ENCODE measurements around the gene ADGRG2.

Gene ADGRG2

DNA sequence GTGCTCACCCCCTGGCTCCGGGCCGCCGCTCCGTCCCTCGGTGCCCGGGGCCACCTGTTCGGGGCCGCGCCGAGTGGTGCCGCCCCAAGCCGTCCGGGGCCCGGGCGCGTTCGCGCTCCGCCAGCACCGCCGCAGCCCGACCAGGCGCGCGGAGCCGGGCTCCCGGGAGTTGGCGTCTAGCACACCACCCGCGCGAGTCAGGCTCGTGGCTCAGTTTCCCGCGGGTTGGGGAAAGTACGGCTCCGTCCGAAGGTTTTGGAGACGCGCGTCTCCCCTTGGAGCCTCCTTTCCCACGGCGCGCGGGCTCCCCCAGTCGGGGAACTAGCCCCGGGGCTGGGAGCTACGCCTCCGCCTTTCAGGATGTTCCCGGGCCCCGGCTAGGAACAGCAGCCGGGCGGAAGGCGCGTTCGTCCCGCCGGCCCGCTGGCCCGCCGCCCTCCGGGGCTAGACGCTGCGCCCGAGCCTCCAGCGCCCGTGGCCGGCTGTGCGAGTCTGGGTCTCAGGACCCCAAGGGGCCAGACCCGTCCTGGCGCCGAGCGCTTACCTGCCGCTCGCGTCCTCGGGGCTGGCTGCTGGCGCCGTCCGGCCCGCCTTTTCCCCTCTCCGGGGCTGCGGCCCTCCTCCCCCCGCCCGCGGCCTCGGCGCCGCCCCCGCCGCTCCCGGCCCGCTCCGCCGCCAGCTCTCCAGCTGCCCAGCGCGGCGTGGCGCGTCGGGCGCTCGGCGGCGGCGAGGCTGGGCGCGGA, at the start of gene ADGRG2:
Gene ADGRG2, minus strand, starts transcription at position 571 of the 743 bp plus-strand sequence. CDS start 53,634 bp downstream, outside the sequence.
- DNase-seq (ENCODE audit: low spot score), result peak; percentile 3

DNA sequence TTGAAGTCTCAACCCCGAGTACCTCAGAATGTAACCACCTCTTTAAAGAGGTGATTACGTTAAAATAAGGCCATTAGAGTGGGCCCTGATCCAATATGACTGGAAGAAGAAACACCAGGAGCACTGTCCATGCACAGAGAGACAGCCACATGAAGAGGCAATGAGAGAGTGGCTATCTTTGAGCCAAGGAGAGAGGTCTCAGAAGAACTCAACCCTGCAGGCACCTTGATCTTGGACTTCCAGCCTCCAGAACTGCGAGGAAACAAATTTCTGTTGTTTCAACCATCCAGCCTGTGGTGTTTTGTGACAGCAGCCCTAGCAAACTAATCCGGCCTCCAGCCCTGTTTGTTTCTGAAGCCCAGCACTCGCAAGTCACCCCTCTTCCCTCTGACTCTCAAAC, 46.3 kb upstream of the ADGRG2 start:
- DNase-seq (ENCODE audit: low spot score), result no peak

DNA sequence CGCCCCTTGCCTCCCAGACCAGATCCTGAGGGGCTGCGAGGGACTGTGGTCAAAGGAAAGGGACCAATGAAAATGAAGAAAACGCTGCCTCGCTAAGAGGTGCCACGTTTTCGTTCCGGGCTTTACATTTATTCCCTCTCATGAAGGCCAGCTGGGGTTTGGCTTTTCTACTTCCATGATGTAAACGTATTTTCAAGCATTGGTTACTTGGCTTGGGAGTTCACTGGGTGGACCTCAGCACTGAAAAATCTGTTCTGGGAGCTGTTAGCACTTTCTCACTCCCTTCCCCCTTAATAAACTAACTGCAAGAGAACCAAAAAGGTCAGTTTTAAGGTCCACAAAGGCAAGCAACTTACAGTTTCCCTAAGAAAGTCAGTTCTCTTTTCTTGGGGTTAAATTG, 40.6 kb upstream of the ADGRG2 start:
- DNase-seq (ENCODE audit: low spot score), result no peak

GRCh38 chrX:19156186-19156585, 33.9 kb upstream of the ADGRG2 start:
- no peak for DNase-seq (ENCODE audit: low spot score)

DNA sequence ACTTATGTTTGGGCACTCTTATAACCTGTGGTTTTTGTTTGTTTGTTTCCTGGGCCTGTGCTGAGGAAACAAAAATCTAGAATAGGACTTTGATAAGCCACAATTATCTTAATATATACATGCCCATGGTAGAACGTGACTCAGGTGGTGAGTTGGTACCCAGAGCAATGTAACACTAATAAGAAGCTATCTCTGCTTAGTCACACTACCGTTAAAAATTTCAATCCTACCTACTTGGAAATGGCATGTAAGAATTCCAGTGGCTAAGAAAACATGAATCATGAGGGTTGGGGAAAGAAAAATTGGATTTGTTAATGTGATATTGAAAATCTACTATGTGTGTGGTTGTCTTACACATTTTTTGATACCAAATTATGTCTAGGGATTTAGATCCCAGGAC, 30.5 kb upstream of the ADGRG2 start:
- no peak for DNase-seq (ENCODE audit: low spot score)

DNA sequence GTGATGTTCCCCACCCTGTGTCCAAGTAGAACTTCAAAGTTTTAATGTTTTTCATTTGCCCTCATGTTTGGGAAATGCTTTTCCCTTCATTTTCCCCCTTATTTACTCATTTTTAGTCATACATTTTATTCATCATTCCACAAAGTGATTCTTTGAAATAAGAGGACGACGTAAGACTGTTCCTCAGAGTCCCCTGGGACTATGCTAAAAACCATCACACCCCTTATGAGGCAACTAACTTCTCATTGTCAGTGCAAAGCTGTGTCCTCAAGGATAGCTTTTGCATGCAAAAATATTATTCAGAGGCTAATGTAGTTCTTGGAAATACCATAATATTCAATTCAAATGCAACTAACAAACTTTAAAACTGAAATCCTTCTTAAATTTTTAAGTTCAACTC, 14.8 kb upstream of the ADGRG2 start:
- no peak for DNase-seq (ENCODE audit: low spot score)

DNA sequence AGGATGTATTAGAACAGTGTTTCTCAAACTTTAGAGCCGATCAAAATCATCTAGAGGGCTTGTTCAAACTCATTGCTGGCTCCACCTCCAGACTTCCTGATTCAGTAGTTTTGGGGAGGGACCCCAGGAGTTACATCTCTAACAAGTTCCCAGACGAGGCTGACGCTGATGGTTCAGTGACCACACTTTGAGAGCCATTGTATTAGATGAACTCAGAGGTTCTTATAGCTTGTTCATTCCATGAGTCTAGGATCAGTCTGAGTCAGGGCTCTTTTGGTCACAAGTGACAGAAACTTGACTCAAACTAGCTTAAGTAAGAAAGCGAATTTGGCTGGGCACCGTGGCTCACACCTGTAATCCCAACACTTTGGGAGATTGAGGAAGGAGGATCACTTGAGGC, 11.5 kb upstream of the ADGRG2 start:
- no peak for DNase-seq (ENCODE audit: low spot score)

- no peak for DNase-seq (ENCODE audit: low spot score)
Measured at GRCh38 chrX:19133231-19133630, 11.0 kb upstream of the ADGRG2 start.

DNA sequence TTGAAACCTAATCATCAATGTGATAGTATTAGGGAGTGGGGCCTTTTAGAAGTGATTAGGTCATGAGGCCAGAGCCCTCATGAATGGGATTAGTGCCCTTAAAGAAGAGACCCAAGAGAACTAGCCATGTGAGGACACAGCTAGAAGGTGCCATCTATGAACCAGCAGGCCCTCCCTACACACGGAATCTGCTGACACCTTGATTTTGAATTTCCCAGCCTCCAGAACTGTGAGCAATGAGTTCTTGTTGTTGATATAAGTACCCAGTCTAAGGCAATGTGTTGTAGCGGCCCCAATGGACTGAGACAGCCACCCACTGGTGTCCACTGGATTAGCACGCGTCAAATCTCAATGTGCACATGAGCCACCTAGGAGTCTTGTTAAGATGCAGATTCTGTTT, 8.4 kb upstream of the ADGRG2 start:
- DNase-seq (ENCODE audit: low spot score), result no peak

- no peak for DNase-seq (ENCODE audit: low spot score)
Measured at GRCh38 chrX:19129694-19130093, 7.4 kb upstream of the ADGRG2 start.

- DNase-seq (ENCODE audit: low spot score), result peak; percentile 6
Measured at GRCh38 chrX:19127649-19128168, 5.4 kb upstream of the ADGRG2 start.

DNA sequence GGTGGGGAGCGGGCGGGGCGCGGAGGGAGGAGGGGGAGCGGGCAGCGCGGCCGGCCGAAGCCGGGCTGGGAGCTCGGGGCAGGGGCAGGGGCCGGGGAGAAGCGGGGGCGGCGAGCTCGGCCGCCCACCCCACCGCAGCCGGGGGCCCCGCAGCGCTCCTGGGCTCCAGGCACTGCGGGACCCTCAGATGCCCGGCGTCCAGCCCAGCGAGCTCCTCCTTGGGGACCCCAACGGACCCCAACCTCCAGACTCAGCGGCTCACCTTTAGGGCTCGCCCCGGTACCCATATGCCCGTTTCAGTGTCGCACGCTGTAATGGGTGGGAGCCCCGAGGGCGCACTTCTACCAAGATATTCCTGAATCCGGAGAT, 357 bp upstream of the ADGRG2 start:
- DNase-seq (ENCODE audit: low spot score), result no peak

- DNase-seq (ENCODE audit: low spot score), result no peak
Measured at GRCh38 chrX:19121466-19121865, 802 bp downstream of the ADGRG2 start.

DNA sequence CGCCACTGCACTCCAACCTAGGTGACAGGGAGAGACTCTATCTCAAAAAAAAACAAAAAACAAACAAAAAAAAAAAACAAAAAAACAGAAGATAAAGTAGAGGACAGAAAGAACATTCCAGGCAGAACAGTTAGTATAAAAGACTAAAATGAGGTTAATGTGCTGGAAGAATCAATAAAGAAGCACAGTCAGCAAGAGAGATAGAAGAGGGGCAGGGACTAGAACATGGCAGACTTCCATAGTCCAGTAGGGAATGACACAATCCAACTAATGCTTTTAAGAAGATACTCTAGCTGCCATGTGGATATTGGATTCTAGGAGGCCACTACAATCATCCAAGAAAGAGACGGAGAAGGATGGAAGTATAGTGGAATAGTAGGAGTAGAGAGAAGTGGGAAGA, 11.6 kb downstream of the ADGRG2 start:
- no peak for DNase-seq (ENCODE audit: low spot score)

DNA sequence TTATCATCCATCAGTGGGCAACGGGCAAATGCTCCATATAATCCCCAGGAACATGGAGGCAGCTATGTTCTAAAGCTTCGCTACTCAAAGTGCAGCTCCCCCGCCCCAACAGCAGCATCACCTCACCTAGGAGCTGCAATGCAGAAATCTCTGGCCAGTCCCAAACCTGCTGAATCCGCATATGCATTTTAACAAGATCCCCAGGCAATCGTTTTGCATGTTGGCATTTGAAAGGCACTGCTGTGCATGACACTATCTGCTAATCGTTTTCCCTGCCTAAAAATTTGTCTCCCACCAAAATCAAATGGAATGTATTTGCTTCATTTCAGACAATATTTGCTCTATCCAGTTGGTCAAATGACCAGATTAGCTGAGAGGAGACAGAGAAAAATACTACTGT, 15.2 kb downstream of the ADGRG2 start:
- no peak for DNase-seq (ENCODE audit: low spot score)

DNA sequence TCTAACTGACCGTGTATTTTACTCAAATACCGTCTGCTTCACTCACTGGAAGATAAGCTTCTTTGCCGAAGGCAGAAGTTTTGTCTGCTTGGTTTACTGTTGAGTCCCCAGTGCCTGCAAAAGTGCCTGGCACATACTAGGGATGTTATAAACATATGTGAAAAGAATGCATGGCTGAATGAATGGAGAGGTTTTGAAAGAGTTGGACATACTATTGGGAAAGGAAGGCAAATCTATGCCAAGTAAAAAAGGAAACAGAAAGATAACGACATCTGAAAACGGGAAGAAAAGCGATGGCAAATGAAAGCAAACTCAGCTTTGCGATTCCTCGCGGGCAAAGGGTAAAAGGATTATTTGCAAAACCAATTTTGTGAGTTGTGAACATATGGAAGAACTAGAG, 21.7 kb downstream of the ADGRG2 start:
- DNase-seq (ENCODE audit: low spot score), result no peak

DNA sequence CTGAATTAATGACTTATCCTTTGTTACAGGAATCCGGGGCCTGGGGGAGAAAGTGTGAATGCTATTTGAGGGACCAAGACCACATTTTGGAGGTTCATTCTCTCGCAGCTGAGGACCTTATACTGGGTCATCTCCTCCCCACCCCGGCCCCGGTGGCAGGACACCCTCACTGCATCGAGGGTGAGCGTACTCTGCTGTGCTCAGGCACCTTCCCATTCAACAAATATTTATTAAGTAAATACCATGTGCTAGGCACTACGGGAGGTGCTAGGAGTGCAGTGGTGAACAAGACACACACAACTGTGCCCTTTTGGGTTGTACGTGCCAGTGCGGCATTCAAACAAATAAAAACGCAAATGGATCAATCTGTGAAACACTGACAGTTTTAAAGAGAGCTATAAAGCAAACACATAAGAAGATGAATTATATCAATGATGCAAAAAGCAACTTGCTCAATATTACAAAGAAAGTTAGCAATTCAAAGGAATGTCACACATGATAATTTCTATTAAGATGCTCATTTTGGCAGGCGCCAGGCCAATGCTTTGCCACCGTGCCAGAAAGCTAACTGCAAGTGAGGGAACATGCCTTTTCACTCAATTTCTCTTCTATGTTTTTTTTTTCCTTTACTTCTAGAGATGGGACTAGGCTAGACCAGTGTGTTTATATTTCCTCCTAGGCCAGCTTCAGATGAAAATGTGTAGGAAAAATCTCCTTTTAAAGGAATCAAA, 24.6 kb downstream of the ADGRG2 start:
- DNase-seq (ENCODE audit: low spot score), result no peak

- no peak for DNase-seq (ENCODE audit: low spot score)
Measured at GRCh38 chrX:19096586-19096985, 25.7 kb downstream of the ADGRG2 start.

DNA sequence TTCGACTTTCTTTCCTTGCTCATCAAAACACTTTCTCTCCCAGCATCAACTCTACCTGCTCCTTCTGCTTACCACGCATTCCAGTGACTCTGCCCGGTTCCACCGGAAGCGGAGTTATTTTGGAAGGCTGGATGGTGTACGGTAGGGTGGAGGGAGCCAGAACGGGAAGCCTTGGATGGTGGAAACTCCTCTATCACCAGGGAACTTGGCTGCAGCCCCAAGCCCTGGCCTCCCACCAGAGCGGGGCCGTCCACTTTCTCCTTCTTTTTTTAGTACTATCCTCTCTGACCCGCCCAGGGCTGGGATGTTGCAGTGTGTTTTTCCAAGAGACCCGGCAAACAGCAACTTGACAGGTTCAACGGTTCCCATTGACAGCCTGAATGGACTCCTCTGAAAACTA, 27.6 kb downstream of the ADGRG2 start:
- no peak for DNase-seq (ENCODE audit: low spot score)

DNA sequence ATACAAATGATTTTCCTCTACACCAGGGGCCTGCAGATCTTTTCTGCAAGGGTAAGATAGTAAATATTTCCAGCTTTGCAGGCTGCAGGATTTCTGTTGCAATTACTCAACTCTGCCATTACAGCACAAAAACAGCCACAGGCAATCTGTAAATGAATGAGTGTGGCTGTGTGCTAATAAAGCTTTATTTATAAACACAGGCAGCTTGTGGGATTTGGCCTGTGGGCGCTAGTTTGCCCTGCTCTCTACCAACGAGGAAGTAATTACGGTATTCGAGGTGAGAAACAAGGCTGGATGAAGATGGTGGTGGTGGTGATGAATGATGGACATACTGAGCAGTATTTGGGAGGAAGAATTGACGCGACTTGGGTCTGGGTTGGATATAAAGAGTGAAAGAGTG, 30.7 kb downstream of the ADGRG2 start:
- no peak for DNase-seq (ENCODE audit: low spot score)

- DNase-seq (ENCODE audit: low spot score), result no peak
Measured at GRCh38 chrX:19089555-19090040, 32.7 kb downstream of the ADGRG2 start.

- peak; percentile 2 for DNase-seq (ENCODE audit: low spot score)
Measured at GRCh38 chrX:19086102-19086772, 36.0 kb downstream of the ADGRG2 start.

DNA sequence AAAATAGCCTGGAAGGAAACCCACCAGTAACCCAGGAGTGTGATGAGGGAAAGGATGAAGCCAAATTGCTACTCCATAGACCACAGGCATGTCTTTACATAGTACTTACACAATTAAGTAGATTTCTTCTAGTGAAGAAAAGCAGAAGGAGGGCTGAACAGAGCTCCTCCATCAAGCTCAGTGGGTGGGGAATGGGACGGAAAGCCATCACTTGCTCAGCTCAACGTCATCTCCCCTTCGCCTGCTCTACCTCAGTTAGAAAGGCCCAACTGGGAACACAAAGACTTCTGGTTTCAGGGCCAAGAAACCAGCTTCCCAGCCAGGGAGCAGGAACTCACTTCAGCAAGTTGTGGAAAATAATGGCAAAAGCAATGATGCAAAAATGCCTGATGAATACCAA, 36.6 kb downstream of the ADGRG2 start:
- no peak for DNase-seq (ENCODE audit: low spot score)
